ENCODE measurements around the gene POU2F2. TPM values are rescaled to one million over a fixed set of nuclear protein-coding genes. Genes with fewer than 3 reads are reported as not detected.
A peak's percentile ranks its signal among the peaks of the same experiment; 100 is the strongest.

Gene POU2F2
- total and polyA plus RNA-seq, 3 donors from 2014 or later: 9.4 to 20.6 (median 13.2) TPM

DNA sequence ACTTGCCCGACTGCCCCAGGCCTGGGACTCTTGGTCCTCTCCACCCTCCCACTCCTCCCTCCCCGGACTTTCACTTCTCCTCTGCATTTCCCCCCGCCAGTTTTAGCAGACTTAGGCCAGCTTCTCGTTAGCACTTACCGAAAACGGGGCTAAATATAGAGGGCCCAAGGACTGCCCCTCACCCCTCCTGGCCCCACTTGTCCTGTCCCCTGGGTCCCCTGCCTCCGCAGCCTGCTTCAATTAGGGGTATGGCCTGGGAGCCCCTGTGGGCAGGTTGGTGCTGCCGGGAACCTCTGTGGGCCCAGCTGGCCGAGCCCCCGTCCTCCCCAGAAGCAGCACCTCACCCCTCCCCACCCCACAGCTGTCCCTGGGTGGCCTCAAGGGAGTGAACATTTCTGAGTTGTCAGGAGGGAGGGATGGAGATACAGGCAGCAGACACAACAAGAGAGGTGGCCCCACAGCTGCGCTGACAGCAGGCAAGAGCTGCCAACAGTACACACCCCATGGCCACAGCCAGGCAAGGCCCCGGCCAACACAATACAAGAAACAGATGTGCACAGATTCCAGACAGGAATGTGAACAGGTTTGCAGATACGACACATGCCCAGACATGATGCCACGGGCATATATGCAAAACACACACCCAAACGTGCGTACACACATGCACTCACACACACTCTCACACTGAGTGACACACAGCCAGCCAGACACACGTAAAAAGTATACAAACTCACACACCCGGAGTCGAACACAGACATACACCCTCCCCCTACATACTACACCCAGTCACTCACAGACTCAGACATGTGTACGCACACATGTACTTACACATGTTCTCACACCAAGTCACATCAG is 2.6 kb downstream of the POU2F2 start:
- 57 to 68% methylated on average over 20 of the region's 20 CpGs for WGBS, 2 donors
- H3K36me3 ChIP-seq (ENCODE audit: low read depth, missing control alignments): no peaks in the 10 kb centered on the region
- no peaks in the 10 kb centered on the region for H3K9me3 ChIP-seq
- H3K4me3 ChIP-seq: no peak overlapping the region
- H3K27me3 ChIP-seq: no peaks in the 10 kb centered on the region
- peaks cover 12% of the 10 kb centered on the region for H3K4me1 ChIP-seq
- no peak overlapping the region for H3K27ac ChIP-seq
- TF ChIP-seq POLR2A (IDR thresholded peaks at IDR 0.05): no peak
- TF ChIP-seq, protein P1, sequence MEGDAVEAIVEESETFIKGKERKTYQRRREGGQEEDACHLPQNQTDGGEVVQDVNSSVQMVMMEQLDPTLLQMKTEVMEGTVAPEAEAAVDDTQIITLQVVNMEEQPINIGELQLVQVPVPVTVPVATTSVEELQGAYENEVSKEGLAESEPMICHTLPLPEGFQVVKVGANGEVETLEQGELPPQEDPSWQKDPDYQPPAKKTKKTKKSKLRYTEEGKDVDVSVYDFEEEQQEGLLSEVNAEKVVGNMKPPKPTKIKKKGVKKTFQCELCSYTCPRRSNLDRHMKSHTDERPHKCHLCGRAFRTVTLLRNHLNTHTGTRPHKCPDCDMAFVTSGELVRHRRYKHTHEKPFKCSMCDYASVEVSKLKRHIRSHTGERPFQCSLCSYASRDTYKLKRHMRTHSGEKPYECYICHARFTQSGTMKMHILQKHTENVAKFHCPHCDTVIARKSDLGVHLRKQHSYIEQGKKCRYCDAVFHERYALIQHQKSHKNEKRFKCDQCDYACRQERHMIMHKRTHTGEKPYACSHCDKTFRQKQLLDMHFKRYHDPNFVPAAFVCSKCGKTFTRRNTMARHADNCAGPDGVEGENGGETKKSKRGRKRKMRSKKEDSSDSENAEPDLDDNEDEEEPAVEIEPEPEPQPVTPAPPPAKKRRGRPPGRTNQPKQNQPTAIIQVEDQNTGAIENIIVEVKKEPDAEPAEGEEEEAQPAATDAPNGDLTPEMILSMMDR (IDR thresholded peaks at IDR 0.05): no peak
- intact Hi-C loops (cut with DNase I; ENCODE audit: low total_unique reads): no loop called here
- peak; percentile 28 for DNase-seq

DNA sequence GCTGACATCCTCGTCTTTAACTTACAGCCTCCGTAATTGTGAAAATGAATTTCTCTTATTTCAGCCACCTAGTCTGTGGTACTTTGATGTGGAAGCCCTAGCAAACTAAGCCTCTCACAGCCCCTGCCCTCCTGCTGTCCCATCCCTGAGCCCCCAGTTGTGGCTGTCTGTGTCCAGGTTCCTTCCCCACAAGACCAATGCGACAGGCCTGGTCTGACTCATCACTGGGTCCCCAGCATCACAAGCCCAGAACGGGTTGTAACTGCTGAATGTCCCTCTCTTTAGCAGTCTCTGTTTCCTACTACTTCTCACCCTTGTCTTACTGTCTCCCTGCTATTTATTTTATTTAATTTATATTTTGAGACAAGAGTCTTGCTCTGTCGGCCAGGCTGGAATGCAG is 5.7 kb downstream of the POU2F2 start:
- no peaks in the 10 kb centered on the region for H3K27me3 ChIP-seq
- no peaks in the 10 kb centered on the region for H3K9me3 ChIP-seq
- WGBS, 2 donors: 80 to 89% methylated on average over 5 of the region's 5 CpGs
- no peaks in the 10 kb centered on the region for H3K4me1 ChIP-seq
- intact Hi-C loops (cut with DNase I; ENCODE audit: low total_unique reads): no loop called here
- TF ChIP-seq, protein P1 (IDR thresholded peaks at IDR 0.05): no peak
- TF ChIP-seq POLR2A (IDR thresholded peaks at IDR 0.05): no peak
- H3K27ac ChIP-seq: no peak overlapping the region
- no peak overlapping the region for H3K4me3 ChIP-seq
- H3K36me3 ChIP-seq (ENCODE audit: low read depth, missing control alignments): no peaks in the 10 kb centered on the region
- DNase-seq: no peak

DNA sequence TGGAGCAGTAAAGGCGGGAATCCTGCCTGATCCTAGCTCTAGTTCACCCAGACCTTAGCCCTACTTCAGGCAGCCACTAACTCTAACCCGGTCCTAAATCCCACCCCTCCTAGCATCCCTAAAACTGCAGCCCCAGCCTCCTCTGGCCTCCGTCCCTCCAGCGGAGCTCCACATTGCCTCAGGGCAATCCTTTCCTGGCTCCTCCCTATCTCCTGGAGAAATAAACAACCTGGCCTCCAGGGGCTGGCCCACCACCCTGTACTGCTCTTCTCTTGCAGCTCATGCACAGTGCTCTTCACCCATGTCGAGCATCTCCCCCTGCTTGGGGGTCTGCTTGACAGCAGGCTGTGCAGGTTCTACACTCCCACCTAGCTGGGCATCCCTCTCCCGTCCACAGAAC is 6.7 kb downstream of the POU2F2 start:
- intact Hi-C loops (cut with DNase I; ENCODE audit: low total_unique reads): no loop called here
- Histone ChIP-seq H3K9me3 (no peaks in the 10 kb centered on the region), H3K4me1 (no peaks in the 10 kb centered on the region), H3K27ac (no peak overlapping the region), H3K27me3 (no peaks in the 10 kb centered on the region), H3K36me3 (ENCODE audit: low read depth, missing control alignments) (no peaks in the 10 kb centered on the region), H3K4me3 (no peak overlapping the region)
- no peak for DNase-seq
- TF ChIP-seq POLR2A (IDR thresholded peaks at IDR 0.05): no peak
- TF ChIP-seq, protein P1 (IDR thresholded peaks at IDR 0.05): no peak
- WGBS, 2 donors: 57 to 66% methylated on average over 6 of the region's 6 CpGs

DNA sequence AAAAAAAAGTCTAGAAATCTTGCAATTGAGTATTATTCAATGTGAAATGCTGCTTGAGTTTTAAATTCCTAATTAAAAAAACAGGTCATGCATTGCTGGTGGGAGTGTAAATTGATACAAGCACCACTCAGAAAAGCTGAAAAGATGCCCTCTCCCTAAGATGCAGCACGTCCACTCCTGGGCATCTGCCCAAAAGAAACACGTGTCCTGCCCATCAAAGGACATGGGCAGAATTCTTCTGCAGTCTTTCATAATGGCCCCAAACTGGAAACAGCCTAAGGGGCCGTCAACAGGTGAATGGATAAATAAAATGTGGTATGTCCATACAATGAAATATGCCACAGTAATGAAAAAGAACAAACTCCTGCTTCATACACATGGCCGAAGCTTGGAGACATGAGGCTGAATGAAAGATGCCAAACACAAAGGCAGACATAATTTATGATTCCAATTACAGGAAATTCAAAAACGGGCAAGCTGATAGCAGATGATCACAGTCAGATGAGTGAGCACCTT is 7.8 kb downstream of the POU2F2 start:
- H3K4me1 ChIP-seq: no peaks in the 10 kb centered on the region
- no peaks in the 10 kb centered on the region for H3K27me3 ChIP-seq
- intact Hi-C loops (cut with DNase I; ENCODE audit: low total_unique reads): no loop called here
- DNase-seq: no peak
- WGBS, 2 donors: 63 to 87% methylated on average over 5 of the region's 5 CpGs
- H3K4me3 ChIP-seq: no peak overlapping the region
- H3K36me3 ChIP-seq (ENCODE audit: low read depth, missing control alignments): no peaks in the 10 kb centered on the region
- TF ChIP-seq POLR2A (IDR thresholded peaks at IDR 0.05): no peak
- TF ChIP-seq, protein P1 (IDR thresholded peaks at IDR 0.05): no peak
- no peak overlapping the region for H3K27ac ChIP-seq
- H3K9me3 ChIP-seq: no peaks in the 10 kb centered on the region
